ENCODE data around the gene OSBP2. TPM values are rescaled to one million over a fixed set of nuclear protein-coding genes. Genes with fewer than 3 reads are reported as not detected.

Gene OSBP2
- total and polyA plus RNA-seq, 2 experiments from 2014 or later, result 2.1 to 2.9 TPM

GRCh38 chr22:30837531-30837930 is 142.9 kb downstream of the OSBP2 start:
- Histone ChIP-seq H2AFZ (no peak overlapping the region), H4K20me1 (replicated peaks; ENCODE audit: insufficient read depth) (0 out of 2 replicates have a peak, but pooled peaks cover 3% of the 10 kb centered on the region), H3K27ac (ENCODE audit: low read depth) (no peak overlapping the region), H3K27me3 (ENCODE audit: insufficient read depth) (no peaks in the 10 kb centered on the region), H3K79me2 (replicated peaks; ENCODE audit: insufficient read depth) (no peaks in the 10 kb centered on the region), H3K9me2 (ENCODE audit: insufficient read depth) (no peaks in the 10 kb centered on the region), H3K4me1 (ENCODE audit: insufficient read depth) (no peaks in the 10 kb centered on the region), H3K4me3 (no peak overlapping the region), H3F3A (replicated peaks; ENCODE audit: low read depth) (no peaks in the 10 kb centered on the region), H3K4me2 (no peak overlapping the region), H3K36me3 (ENCODE audit: insufficient read depth) (no peaks in the 10 kb centered on the region)
- TF ChIP-seq EZH2 (IDR thresholded peaks at IDR 0.05; ENCODE audit: low read depth, unreplicated experiment), result no peak
- TF ChIP-seq, protein P1, sequence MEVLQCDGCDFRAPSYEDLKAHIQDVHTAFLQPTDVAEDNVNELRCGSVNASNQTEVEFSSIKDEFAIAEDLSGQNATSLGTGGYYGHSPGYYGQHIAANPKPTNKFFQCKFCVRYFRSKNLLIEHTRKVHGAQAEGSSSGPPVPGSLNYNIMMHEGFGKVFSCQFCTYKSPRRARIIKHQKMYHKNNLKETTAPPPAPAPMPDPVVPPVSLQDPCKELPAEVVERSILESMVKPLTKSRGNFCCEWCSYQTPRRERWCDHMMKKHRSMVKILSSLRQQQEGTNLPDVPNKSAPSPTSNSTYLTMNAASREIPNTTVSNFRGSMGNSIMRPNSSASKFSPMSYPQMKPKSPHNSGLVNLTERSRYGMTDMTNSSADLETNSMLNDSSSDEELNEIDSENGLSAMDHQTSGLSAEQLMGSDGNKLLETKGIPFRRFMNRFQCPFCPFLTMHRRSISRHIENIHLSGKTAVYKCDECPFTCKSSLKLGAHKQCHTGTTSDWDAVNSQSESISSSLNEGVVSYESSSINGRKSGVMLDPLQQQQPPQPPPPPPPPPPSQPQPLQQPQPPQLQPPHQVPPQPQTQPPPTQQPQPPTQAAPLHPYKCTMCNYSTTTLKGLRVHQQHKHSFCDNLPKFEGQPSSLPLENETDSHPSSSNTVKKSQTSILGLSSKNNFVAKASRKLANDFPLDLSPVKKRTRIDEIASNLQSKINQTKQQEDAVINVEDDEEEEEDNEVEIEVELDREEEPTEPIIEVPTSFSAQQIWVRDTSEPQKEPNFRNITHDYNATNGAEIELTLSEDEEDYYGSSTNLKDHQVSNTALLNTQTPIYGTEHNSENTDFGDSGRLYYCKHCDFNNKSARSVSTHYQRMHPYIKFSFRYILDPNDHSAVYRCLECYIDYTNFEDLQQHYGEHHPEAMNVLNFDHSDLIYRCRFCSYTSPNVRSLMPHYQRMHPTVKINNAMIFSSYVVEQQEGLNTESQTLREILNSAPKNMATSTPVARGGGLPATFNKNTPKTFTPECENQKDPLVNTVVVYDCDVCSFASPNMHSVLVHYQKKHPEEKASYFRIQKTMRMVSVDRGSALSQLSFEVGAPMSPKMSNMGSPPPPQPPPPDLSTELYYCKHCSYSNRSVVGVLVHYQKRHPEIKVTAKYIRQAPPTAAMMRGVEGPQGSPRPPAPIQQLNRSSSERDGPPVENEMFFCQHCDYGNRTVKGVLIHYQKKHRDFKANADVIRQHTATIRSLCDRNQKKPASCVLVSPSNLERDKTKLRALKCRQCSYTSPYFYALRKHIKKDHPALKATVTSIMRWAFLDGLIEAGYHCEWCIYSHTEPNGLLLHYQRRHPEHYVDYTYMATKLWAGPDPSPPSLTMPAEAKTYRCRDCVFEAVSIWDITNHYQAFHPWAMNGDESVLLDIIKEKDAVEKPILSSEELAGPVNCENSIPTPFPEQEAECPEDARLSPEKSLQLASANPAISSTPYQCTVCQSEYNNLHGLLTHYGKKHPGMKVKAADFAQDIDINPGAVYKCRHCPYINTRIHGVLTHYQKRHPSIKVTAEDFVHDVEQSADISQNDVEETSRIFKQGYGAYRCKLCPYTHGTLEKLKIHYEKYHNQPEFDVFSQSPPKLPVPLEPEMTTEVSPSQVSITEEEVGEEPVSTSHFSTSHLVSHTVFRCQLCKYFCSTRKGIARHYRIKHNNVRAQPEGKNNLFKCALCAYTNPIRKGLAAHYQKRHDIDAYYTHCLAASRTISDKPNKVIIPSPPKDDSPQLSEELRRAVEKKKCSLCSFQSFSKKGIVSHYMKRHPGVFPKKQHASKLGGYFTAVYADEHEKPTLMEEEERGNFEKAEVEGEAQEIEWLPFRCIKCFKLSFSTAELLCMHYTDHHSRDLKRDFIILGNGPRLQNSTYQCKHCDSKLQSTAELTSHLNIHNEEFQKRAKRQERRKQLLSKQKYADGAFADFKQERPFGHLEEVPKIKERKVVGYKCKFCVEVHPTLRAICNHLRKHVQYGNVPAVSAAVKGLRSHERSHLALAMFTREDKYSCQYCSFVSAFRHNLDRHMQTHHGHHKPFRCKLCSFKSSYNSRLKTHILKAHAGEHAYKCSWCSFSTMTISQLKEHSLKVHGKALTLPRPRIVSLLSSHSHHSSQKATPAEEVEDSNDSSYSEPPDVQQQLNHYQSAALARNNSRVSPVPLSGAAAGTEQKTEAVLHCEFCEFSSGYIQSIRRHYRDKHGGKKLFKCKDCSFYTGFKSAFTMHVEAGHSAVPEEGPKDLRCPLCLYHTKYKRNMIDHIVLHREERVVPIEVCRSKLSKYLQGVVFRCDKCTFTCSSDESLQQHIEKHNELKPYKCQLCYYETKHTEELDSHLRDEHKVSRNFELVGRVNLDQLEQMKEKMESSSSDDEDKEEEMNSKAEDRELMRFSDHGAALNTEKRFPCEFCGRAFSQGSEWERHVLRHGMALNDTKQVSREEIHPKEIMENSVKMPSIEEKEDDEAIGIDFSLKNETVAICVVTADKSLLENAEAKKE (CRISPR knock-in tag; IDR thresholded peaks at IDR 0.05), result no peak
- TF ChIP-seq REST (IDR thresholded peaks at IDR 0.05; ENCODE audit: unreplicated experiment), result no peak
- no peak for TF ChIP-seq NANOG (IDR thresholded peaks at IDR 0.05; ENCODE audit: borderline replicate concordance)
- TF ChIP-seq EZH2phosphoT487 (IDR thresholded peaks at IDR 0.05; ENCODE audit: unreplicated experiment), result no peak
- no peak for TF ChIP-seq JUNB (IDR thresholded peaks at IDR 0.05; ENCODE audit: unreplicated experiment)
- TF ChIP-seq, protein P2, sequence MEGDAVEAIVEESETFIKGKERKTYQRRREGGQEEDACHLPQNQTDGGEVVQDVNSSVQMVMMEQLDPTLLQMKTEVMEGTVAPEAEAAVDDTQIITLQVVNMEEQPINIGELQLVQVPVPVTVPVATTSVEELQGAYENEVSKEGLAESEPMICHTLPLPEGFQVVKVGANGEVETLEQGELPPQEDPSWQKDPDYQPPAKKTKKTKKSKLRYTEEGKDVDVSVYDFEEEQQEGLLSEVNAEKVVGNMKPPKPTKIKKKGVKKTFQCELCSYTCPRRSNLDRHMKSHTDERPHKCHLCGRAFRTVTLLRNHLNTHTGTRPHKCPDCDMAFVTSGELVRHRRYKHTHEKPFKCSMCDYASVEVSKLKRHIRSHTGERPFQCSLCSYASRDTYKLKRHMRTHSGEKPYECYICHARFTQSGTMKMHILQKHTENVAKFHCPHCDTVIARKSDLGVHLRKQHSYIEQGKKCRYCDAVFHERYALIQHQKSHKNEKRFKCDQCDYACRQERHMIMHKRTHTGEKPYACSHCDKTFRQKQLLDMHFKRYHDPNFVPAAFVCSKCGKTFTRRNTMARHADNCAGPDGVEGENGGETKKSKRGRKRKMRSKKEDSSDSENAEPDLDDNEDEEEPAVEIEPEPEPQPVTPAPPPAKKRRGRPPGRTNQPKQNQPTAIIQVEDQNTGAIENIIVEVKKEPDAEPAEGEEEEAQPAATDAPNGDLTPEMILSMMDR (conservative IDR thresholded peaks at IDR 0.05; ENCODE audit: low read depth in 2 of 2), result no peak
- TF ChIP-seq POLR2AphosphoS5 (IDR thresholded peaks at IDR 0.05; ENCODE audit: low read depth), result no peak
- TF ChIP-seq, protein P3, sequence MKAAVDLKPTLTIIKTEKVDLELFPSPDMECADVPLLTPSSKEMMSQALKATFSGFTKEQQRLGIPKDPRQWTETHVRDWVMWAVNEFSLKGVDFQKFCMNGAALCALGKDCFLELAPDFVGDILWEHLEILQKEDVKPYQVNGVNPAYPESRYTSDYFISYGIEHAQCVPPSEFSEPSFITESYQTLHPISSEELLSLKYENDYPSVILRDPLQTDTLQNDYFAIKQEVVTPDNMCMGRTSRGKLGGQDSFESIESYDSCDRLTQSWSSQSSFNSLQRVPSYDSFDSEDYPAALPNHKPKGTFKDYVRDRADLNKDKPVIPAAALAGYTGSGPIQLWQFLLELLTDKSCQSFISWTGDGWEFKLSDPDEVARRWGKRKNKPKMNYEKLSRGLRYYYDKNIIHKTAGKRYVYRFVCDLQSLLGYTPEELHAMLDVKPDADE (IDR thresholded peaks at IDR 0.05), result no peak
- TF ChIP-seq STAT1 (IDR thresholded peaks at IDR 0.05; ENCODE audit: unreplicated experiment), result no peak
- TF ChIP-seq ZNF331 (CRISPR knock-in tag; IDR thresholded peaks at IDR 0.05; ENCODE audit: low read depth), result no peak
- no peak for TF ChIP-seq CREB1 (CRISPR knock-in tag; IDR thresholded peaks at IDR 0.05; ENCODE audit: low read depth)
- TF ChIP-seq ZNF114 (CRISPR knock-in tag; IDR thresholded peaks at IDR 0.05), result no peak
- DNase-seq (ENCODE audit: low spot score), result no peak
- H3K4me3 Mint-ChIP-seq, result no peak overlapping the region
- H3K9me3 Mint-ChIP-seq, result peaks cover 8% of the 10 kb centered on the region; the same call in 2 of the 3 replicates
- no peak overlapping the region for H3K27ac Mint-ChIP-seq
- no peaks in the 10 kb centered on the region for H3K36me3 Mint-ChIP-seq (ENCODE audit: low read depth)
- no peaks in the 10 kb centered on the region for H3K27me3 Mint-ChIP-seq (ENCODE audit: insufficient read depth, low read depth, poor library complexity)
- peaks cover 4% of the 10 kb centered on the region; the same call in 1 of the 3 replicates for H3K4me1 Mint-ChIP-seq
- ATAC-seq, result peak; percentile 38; the same call in 2 of the 3 replicates
